GM18868 (cell line): ENCODE results near the gene MAL.
"Not testable (repeated sequence)": the region's sequence is repeated elsewhere in the genome, so short reads cannot be mapped to it uniquely, and the experiment has no call there.

ENCODE experiments used
- ATAC-seq: cut with Tn5 transposase; IDR thresholded peaks from one replicate; pipeline ENCODE4 v1.9.1; 2021; ENCODE audit warnings: mild to moderate bottlenecking, moderate library complexity; ENCODE audit not compliant: unreplicated experiment

The MAL gene

DNA sequence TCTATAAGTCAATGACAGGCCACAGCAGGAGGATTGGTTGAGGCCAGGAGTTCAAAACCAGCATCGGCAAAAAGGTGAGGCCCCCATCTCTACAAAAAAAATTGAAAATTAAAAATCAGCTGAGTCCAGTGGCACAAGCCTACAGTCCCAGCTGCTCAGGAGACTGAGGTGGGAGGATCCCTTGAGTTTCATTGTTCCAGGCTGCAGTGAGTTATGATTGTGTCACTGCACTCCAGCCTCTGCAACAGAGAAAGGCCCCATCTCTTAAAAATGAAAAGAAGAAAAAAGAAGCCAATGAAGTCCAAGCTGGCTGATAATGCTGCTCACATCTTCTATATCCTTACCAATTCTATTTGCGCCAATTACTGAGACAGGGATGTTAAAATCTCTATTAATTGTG lies 57.0 kb downstream of the MAL start:
- no peak for ATAC-seq

DNA sequence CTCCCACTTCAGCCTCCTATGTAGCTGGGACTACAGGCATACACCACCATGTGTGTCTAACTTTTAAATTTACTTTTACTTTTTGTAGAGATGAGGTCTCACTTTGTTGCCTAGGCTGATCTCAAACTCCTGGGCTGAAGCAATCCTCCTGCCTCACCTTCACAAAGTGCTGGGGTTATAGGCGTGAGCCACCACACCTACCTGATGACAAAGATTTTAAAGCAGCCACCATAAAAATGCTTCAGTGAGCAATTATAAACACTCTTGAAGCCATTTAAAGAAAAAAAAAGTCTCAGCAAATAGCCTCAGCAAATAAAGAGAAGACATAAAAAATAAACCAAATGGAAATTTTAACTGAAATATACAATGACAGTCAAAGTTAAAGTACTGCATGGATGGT lies 60.5 kb downstream of the MAL start:
- no peak for ATAC-seq

DNA sequence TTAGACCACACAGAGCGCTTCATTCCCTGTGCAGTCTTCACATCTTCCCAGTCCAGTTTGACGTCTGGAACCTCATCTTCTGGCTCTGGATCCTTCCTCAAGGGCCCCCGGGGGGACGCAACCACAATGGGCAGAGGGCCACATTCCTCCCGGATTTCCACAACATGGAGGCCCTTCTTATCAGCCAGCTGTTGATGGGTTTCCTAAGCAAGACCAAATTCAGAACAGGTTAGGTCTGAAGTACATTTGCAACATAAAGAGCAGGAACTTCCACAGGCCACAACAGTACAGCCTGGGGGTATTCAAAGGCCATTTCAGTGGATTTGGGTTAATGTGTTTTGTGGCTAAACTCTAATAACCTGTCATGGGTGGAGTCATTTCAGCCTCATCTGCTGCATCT lies 61.9 kb downstream of the MAL start:
- ATAC-seq: no peak

DNA sequence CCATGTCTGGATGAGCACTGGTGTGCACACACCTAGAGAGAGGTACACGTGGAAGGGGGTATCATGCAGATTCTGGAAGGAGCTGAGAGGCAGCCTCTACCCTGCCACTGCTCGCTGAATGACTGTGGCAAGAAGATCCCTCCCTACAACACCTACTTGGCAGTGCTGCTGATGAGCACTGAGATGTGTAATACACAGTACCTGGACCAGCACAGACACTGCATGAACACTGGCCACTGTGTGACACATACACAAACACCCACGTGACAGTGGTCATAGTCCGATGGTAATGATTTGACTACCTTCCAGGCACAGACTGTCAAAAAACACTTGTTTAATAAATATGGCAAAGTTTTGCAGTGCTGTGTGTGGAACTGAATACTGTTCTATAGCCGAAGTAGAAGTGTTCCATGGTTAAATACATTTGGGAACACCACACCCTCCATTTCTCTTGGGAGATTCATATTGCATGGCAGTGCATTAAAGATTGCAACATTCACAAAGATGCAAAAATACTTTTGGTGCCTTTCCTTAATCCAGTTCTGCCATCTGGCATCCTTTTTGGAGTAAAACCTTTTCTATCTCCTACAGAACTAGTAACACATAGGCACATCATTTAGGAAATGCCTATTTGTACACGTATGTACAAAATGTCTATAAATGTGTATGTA lies 66.5 kb downstream of the MAL start:
- no peak for ATAC-seq

- ATAC-seq: not testable (repeated sequence)
Observed at GRCh38 chr2:95098273-95098672, 72.8 kb downstream of the MAL start.

DNA sequence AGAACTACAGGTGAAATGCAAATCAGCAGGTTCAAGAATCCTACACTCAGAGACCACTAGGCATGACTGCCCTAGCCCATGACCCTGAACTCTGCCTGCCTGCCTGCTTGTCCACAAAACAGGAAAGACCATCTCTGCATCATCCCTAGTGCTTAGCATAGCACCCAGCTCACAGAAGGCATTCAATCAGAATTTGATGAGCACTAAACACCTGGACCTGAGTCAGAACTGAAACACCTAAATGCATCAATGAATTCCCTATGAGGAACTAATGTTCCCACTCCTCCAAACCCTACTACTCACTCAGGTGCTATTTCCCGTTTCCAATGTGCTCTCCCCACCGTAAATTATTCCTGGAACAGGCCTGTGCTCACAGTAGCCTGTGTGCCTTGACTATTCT lies 74.4 kb downstream of the MAL start:
- ATAC-seq: no peak
